Lower leg skin (tissue), 4 donors: ENCODE results near the gene TREML1. TPM values are rescaled to one million over a fixed set of nuclear protein-coding genes. Genes with fewer than 3 reads are reported as not detected.

ENCODE experiments used
- DNase-seq, 2 donors: peaks; one replicate each; pipeline ENCODE4 v3.0.0-alpha.2; 2019; ENCODE audit warnings: low spot score in 2 of 2
- H3K4me3 ChIP-seq: fragments of 200-600 bp; sonication (generic); 2 replicates; pipeline ENCODE4 v1.5.1; 2017; ENCODE audit warnings: mild to moderate bottlenecking, low read depth; ENCODE audit not compliant: poor library complexity, severe bottlenecking
- POLR2A ChIP-seq, 2 donors: fragments of 450-650 bp; IDR thresholded peaks; one replicate each; pipeline ENCODE4 v1.6.1; 2016 to 2017; ENCODE audit warnings: antibody characterized with exemption in 2 of 2, mild to moderate bottlenecking in 1 of 2, moderate library complexity in 1 of 2
- WGBS, 2 donors: methylation state at CpG; one replicate each; pipeline ENCODE4 v1.1.5; 2018; 5-methylcytosine and 5-hydroxymethylcytosine counted together
- intact Hi-C: fragments of 100-400 bp; cut with DNase I; formaldehyde crosslinking; loops from one replicate; pipeline ENCODE4 v1.15.0; 2023; ENCODE audit warnings: low total_unique reads
- total RNA-seq, 4 donors: library from RNA; depleted of rRNA; stranded (reverse); fragments of >200 nt; gene quantifications; one replicate each; pipeline ENCODE4 v1.1.0, GENCODE V29; 2016
- TF ChIP-seq, protein P1 (sequence below), 3 donors: fragments of 450-650 bp; IDR thresholded peaks; one replicate each; pipeline ENCODE4 v1.5.1; 2016; ENCODE audit warnings: antibody characterized with exemption in 3 of 3, mild to moderate bottlenecking in 3 of 3, moderate library complexity in 2 of 3

TREML1 gene
- total RNA-seq, 4 donors from 2014 or later = not detected

DNA sequence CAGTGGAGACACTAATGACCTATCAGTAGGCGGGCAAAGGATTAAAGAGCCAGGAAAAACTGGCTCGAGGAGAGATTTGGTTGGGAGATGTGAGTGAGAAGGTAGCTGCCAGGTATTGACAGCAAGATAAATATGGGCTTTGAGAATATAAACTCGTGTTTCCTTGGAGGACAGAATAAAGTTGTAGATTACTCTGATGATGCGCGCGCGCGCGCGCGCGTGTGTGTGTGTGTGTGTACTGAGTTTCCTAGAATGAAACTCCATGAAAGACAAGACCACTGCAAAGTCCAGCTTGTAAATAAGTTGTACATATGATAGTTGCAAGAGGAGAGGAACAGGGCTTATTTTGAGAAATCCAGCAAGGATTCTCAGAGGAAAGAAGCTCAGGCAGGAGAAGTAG lies 22.0 kb upstream of the TREML1 start:
- TF ChIP-seq POLR2A (IDR thresholded peaks at IDR 0.05) = no peak
- TF ChIP-seq, protein P1, sequence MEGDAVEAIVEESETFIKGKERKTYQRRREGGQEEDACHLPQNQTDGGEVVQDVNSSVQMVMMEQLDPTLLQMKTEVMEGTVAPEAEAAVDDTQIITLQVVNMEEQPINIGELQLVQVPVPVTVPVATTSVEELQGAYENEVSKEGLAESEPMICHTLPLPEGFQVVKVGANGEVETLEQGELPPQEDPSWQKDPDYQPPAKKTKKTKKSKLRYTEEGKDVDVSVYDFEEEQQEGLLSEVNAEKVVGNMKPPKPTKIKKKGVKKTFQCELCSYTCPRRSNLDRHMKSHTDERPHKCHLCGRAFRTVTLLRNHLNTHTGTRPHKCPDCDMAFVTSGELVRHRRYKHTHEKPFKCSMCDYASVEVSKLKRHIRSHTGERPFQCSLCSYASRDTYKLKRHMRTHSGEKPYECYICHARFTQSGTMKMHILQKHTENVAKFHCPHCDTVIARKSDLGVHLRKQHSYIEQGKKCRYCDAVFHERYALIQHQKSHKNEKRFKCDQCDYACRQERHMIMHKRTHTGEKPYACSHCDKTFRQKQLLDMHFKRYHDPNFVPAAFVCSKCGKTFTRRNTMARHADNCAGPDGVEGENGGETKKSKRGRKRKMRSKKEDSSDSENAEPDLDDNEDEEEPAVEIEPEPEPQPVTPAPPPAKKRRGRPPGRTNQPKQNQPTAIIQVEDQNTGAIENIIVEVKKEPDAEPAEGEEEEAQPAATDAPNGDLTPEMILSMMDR (IDR thresholded peaks at IDR 0.05) = no peak
- intact Hi-C loops = no loop called here
- 91% methylated on average over 12 of the region's 12 CpGs for WGBS, 2 donors
- no peak for DNase-seq
- H3K4me3 ChIP-seq = no peak overlapping the region

GRCh38 chr6:41175084-41175483 lies 20.9 kb upstream of the TREML1 start:
- intact Hi-C loops = no loop called here
- no peak for TF ChIP-seq POLR2A (IDR thresholded peaks at IDR 0.05)
- TF ChIP-seq, protein P1 (IDR thresholded peaks at IDR 0.05) = no peak
- WGBS, 2 donors = 79 to 89% methylated on average over 1 of the region's 1 CpG
- DNase-seq = no peak
- H3K4me3 ChIP-seq = no peak overlapping the region

GRCh38 chr6:41174610-41175009 lies 20.5 kb upstream of the TREML1 start:
- WGBS, 2 donors = 75 to 82% methylated on average over 2 of the region's 2 CpGs
- intact Hi-C loops = no loop called here

DNA sequence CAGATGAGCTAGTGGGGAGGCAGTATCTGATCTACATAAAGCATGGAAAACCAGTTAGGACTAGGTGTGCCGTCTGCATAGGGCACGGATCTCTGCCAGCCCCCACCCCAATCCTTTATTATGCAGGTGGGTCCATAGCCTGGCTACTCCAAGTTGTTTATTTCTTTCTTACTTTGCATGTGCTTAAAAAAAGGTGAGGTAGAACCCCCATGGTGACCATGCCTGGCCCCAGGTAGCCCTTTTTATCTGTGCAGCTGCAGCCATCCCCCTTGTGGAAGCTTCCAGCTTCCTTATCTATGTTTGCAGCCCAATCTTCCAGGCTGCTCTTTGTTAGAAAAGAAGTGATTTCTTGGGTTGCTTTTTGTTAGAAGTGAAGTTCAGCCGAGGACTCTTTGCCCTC lies 17.8 kb upstream of the TREML1 start:
- intact Hi-C loops = no loop called here
- DNase-seq = peak in 1 of 2 donors; percentile 29
- 44 to 45% methylated on average over 3 of the region's 3 CpGs for WGBS, 2 donors

More at GRCh38 chr6:41174610-41175009, 20.5 kb upstream of the TREML1 start:
- DNase-seq = no peak
- H3K4me3 ChIP-seq = no peak overlapping the region
- no peak for TF ChIP-seq POLR2A (IDR thresholded peaks at IDR 0.05)
- TF ChIP-seq, protein P1 (IDR thresholded peaks at IDR 0.05) = no peak

DNA sequence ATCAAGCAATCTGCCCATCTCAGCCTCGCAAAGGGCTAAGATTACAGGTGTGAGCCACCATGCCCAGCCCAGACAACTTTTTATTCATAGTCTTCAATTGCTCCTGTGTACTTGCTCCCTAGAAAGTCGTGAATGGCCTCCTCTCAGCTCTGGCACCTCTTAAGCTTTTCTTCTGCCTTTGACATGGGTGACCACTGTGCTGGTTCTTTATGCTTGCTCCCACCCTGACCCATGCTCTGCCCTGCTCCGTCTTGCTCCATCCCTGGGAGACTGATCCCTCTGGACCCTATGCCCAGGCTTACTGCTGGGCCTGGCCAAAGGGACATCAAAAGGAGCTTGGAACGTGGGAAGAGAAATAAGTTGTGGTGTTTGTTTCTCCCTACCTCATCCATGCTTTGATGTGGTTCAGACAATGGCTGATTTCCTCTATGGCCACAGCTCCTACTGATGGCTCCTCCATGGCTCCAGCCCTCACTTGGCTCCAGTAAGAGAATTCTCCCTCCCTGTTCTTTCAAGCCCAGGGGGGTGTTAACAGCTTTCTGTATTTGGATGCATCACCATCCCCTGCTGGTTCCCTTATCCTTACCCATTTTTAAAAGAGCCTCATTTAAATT lies 16.5 kb upstream of the TREML1 start:
- H3K4me3 ChIP-seq = no peak overlapping the region
- WGBS, 2 donors = 75 to 80% methylated on average over 4 of the region's 4 CpGs
- intact Hi-C loops = no loop called here
- DNase-seq = peak in 1 of 2 donors; percentile 68
- TF ChIP-seq POLR2A (IDR thresholded peaks at IDR 0.05) = no peak
- TF ChIP-seq, protein P1 (IDR thresholded peaks at IDR 0.05) = no peak

More for the DNA sequence above, 17.8 kb upstream of the TREML1 start:
- no peak overlapping the region for H3K4me3 ChIP-seq
- TF ChIP-seq, protein P1 (IDR thresholded peaks at IDR 0.05) = no peak
- TF ChIP-seq POLR2A (IDR thresholded peaks at IDR 0.05) = no peak
